Measurements from ENCODE around the gene ATOSB.

The ATOSB gene

DNA sequence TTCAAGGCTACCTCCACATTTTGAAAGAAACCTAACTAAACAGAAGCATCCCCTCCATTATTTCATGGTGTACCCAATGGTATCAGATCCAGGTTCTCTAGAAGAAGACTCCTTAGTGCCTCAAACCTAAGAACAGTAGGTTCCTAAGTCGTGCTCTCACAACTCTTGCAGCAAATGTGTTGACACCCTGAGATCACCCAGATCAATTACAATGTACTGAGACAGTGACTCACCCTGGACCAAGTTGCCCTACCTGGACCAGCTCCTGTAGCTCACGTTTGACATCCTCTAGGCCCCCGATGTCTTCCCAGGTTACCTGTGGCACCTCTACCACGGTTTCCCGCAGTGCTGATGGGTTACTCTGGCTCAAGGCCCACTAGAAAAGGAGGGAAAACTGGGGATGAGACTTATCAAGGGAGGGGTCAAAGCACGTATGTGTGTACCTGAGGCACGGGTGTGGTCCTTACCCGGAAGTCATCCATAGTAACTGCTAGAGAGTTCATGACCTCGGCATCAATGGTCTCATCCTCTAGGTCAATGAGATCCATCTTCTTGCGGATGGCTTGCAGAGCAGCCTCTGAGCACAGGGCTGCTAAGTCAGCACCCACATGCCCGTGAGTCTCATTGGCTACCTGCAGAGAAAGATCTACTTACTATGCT is 55.0 kb downstream of the ATOSB start:
- H3K9ac ChIP-seq (ENCODE audit: low read depth, low read length) = no peak overlapping the region
- H3K9me3 ChIP-seq (ENCODE audit: control insufficient read depth, insufficient read depth, low read length) = no peaks in the 10 kb centered on the region
- peaks cover 79% of the 10 kb centered on the region for H3K36me3 ChIP-seq (ENCODE audit: insufficient read depth, low read length)
- H3K4me1 ChIP-seq (ENCODE audit: insufficient read depth, low read length) = no peaks in the 10 kb centered on the region

DNA sequence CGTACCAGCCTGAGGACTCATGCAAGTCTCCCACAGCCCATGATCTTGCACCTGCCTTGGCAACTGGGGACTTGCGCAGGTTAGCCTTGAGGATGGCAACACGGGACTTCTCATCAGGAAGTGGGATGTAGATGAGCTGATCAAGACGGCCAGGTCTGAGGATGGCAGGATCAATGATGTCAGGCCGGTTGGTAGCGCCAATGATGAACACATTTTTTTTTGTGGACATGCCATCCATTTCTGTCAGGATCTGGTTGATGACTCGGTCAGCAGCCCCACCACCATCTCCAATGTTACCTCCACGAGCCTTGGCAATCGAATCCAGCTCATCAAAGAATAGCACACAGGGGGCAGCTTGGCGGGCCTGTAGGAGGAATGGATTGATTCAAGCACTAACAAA is 56.2 kb downstream of the ATOSB start:
- H3K9ac ChIP-seq (ENCODE audit: low read depth, low read length) = no peak overlapping the region
- H3K9me3 ChIP-seq (ENCODE audit: control insufficient read depth, insufficient read depth, low read length) = no peaks in the 10 kb centered on the region
- no peaks in the 10 kb centered on the region for H3K4me1 ChIP-seq (ENCODE audit: insufficient read depth, low read length)
- peaks cover 67% of the 10 kb centered on the region for H3K36me3 ChIP-seq (ENCODE audit: insufficient read depth, low read length)

DNA sequence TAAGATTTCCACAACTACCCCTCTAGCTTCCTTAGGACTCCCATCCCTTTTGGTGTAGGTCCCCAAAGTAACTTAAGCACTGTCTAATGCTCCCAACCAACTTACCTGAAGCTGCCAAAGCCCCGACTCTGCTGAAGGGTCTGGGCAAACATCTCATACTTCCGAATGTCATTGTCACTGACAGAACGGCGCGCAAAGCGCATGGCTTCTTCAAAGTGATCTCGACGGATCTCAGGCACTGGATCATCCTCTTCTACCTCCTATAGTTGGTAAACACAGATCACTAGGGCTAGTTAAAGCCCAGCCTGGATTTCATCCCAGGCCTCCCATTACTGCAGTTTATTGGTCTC is 58.4 kb downstream of the ATOSB start:
- Histone ChIP-seq H3K9me3 (ENCODE audit: control insufficient read depth, insufficient read depth, low read length) (no peaks in the 10 kb centered on the region), H3K36me3 (ENCODE audit: insufficient read depth, low read length) (peaks cover 45% of the 10 kb centered on the region)

DNA sequence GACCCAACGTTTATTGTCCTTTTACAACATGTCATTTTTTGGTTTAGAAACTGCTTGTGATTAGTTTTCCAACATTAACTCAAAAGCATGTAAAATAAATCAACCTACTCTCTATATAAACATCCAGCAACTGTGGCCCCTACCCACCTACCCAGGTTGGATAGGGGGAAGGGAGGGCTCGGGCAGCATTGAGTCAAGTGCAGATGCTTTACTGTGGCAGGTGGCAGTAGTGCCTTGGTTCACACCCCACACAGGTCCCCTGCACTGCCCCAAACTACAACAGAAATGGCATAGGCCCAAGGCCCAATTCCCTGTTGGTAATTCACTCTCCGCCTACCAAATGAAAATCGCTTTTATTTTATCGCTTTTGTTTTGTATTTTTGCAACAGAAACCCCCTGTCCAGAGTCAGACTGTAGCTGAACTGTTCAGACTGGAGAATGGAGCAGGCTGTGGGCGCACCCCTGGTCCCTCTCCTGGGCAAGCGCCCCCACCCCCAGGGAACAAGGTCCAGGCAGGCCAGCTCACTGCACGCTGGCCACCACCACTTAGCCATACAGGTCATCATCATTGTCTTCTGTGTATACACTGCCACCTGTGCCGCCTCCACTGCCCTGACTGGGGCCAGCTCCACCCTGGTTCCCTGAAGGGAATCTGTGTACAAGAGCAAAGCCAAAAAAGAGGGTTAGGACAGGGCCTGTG is 58.9 kb downstream of the ATOSB start:
- Histone ChIP-seq H3K9me3 (ENCODE audit: control insufficient read depth, insufficient read depth, low read length) (no peaks in the 10 kb centered on the region), H3K36me3 (ENCODE audit: insufficient read depth, low read length) (peaks cover 39% of the 10 kb centered on the region)

More for the DNA sequence above, 58.4 kb downstream of the ATOSB start:
- Histone ChIP-seq H3K4me1 (ENCODE audit: insufficient read depth, low read length) (no peaks in the 10 kb centered on the region), H3K9ac (ENCODE audit: low read depth, low read length) (no peak overlapping the region)

DNA sequence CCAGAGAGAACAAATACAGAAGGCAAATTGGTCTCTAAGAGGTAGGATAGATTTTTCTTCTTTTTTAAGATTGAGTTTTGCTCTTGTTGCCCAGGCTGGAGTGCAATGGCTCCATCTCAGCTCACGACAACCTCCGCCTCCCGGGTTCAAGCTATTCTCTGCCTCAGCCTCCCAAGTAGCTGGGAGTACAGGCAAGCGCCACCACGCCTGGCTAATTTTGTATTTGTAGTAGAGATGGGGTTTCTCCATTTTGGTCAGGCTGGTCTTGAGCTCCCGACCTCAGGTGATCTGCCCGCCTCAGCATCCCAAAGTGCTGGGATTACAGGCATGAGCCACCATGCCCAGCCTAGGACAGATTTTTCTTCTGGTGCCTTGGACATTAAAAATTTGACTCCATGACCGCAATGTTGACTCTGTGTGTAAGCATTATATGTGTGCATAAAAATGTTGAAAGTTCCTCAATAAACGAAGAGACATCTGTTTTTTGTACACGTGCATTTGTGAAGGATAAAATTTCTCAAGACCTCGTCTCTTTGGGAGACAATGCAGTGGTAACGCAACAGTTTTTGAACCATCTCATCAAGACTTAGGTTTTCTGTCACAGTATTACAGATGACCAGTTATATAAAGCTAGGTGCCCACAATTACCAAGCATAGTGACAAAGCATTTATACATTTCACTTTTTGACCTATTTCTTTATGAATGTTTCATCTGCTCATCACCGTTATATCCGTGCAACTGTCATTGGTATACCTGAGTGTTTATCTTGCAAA is 60.6 kb downstream of the ATOSB start:
- no peaks in the 10 kb centered on the region for H3K4me1 ChIP-seq (ENCODE audit: insufficient read depth, low read length)
- peaks cover 27% of the 10 kb centered on the region for H3K36me3 ChIP-seq (ENCODE audit: insufficient read depth, low read length)
- H3K9ac ChIP-seq (ENCODE audit: low read depth, low read length) = no peak overlapping the region
- no peaks in the 10 kb centered on the region for H3K9me3 ChIP-seq (ENCODE audit: control insufficient read depth, insufficient read depth, low read length)

More for the DNA sequence above, 58.9 kb downstream of the ATOSB start:
- Histone ChIP-seq H3K9ac (ENCODE audit: low read depth, low read length) (no peak overlapping the region), H3K4me1 (ENCODE audit: insufficient read depth, low read length) (no peaks in the 10 kb centered on the region)

DNA sequence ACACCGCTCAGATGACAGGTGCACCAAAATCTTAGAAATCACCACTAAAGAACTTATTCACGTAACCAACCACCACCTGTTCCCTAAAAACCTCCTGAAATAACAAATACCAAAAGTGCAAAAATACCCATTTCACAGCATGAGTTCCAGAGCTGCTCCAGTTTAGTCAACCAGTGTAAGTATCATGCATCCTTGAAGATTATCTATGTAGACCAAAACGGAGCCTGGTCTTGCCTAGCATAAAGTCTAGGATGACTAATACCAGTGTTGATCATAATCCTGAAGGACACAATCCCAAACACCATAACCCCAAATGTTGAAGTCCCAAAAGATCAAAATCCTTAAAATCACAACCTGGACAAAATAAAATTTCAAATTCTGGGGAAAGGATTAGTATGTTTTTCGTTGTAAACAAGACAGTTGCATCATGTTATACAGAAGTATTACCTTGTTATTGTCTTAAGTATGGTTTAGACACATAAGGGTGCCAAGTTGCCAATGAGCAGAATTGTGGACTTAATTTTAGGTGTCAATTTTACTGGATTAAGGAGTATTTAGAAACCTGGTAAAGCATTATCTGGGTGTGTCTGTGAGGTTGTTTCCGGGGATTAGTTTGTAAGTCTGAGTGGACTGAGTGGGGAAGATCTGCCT is 61.4 kb downstream of the ATOSB start:
- no peak overlapping the region for H3K9ac ChIP-seq (ENCODE audit: low read depth, low read length)
- peaks cover 27% of the 10 kb centered on the region for H3K36me3 ChIP-seq (ENCODE audit: insufficient read depth, low read length)
- no peaks in the 10 kb centered on the region for H3K9me3 ChIP-seq (ENCODE audit: control insufficient read depth, insufficient read depth, low read length)
- no peaks in the 10 kb centered on the region for H3K4me1 ChIP-seq (ENCODE audit: insufficient read depth, low read length)

Data from ES-I3 (cell line).